Measurements from ENCODE around the gene SLC23A1. TPM values are rescaled to one million over a fixed set of nuclear protein-coding genes. Genes with fewer than 3 reads are reported as not detected.

The SLC23A1 gene
- total RNA-seq, 2 donors from 2014 or later: 5.0 to 7.0 TPM

DNA sequence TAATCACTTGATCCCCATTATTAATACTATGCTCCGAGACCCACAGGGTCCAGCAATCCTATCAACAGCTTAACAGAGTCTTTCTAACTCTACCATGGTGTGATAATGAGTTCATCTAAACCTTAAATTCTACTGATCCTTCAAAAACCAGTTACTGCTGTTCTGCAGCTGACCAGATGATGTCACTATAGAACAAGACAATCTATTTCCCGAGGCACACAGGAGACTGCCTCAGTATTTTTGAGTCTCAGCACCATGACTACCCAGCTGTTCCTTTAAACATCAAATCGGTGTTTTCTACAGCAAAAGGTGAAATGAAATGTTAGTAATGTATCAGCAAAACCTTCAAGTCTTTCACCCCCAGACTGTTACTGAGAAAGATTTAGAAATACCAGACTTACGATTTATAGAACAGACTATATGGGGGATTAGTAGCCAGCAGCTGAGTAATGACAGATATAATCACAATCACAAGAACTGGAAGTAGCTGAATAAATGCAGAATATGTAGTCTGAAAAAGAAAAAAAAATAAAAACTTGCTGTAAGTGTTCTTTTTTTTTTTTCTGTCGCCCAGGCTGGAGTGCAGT lies 39.3 kb upstream of the SLC23A1 start:
- Histone ChIP-seq H3K4me3 (no peak overlapping the region), H3K27ac (no peak overlapping the region), H3K9me3 (no peaks in the 10 kb centered on the region), H3K9ac (ENCODE audit: low read depth in 2 of 2, low read length in 2 of 2) (no peak overlapping the region), H3K4me1 (peaks cover 5% of the 10 kb centered on the region), H3K27me3 (no peaks in the 10 kb centered on the region), H3K36me3 (no peaks in the 10 kb centered on the region)
- TF ChIP-seq, protein P1, sequence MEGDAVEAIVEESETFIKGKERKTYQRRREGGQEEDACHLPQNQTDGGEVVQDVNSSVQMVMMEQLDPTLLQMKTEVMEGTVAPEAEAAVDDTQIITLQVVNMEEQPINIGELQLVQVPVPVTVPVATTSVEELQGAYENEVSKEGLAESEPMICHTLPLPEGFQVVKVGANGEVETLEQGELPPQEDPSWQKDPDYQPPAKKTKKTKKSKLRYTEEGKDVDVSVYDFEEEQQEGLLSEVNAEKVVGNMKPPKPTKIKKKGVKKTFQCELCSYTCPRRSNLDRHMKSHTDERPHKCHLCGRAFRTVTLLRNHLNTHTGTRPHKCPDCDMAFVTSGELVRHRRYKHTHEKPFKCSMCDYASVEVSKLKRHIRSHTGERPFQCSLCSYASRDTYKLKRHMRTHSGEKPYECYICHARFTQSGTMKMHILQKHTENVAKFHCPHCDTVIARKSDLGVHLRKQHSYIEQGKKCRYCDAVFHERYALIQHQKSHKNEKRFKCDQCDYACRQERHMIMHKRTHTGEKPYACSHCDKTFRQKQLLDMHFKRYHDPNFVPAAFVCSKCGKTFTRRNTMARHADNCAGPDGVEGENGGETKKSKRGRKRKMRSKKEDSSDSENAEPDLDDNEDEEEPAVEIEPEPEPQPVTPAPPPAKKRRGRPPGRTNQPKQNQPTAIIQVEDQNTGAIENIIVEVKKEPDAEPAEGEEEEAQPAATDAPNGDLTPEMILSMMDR (IDR thresholded peaks at IDR 0.05): peak; percentile 85
- DNase-seq: peak; percentile 70
- intact Hi-C loops (cut with DNase I): loop anchor here (1.0 kb wide), 1 partner anchor 91 kb away; no protein-coding TSS in a partner anchor

DNA sequence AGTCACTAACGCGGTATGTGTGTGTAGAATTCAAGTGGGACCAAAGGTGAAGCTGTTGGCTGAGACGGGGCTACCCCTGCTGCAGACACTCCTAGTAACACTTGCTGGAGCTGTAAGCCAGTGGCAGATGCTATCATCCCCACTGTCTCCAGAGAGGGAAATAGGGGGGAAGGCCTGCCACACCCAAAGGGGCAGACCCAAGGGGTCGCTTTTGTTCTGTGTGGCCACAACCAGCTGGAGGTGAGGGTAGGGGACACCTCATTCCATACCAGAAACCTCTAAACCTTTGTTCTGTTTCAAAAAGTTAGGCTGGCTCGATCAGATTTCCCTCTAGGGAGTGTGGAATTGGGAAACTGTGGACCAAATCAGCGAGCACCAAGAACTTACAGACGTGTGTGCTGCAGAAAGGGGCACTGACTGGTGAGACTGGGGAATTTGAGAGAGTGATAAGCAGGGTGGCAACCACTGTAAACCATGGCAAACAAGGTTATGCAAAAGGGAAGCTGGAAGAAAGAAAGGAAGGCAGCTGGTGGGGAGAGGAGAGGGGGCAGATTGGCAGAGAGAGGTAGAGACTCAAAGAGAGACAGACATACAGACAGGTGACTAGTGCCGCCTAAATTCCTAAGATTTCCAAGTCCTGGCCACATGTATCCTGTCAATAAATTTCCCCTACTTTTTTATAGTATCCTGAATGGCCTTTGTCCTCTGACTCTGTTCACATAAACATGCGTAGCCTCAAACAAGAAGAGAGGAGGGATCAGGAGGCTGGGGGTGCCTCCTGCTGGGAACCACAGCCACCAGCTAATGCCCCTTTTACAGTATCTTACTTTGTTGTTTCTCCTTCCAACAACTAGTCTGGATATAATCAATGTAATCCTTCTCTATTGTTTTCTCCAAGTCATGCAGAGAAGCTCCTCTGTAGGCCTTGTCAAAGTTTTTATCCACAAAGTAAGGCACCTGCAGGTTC lies 36.4 kb upstream of the SLC23A1 start:
- DNase-seq: peak; percentile 31
- intact Hi-C loops (cut with DNase I): no loop called here
- peaks cover 12% of the 10 kb centered on the region for H3K4me1 ChIP-seq
- H3K36me3 ChIP-seq: no peaks in the 10 kb centered on the region
- TF ChIP-seq, protein P1 (IDR thresholded peaks at IDR 0.05): no peak
- no peaks in the 10 kb centered on the region for H3K9me3 ChIP-seq
- peak overlapping the region in 1 of 2 donors; percentile 65 for H3K9ac ChIP-seq (ENCODE audit: low read depth in 2 of 2, low read length in 2 of 2)
- H3K4me3 ChIP-seq: no peak overlapping the region
- peak overlapping the region; percentile 58 for H3K27ac ChIP-seq
- no peaks in the 10 kb centered on the region for H3K27me3 ChIP-seq

DNA sequence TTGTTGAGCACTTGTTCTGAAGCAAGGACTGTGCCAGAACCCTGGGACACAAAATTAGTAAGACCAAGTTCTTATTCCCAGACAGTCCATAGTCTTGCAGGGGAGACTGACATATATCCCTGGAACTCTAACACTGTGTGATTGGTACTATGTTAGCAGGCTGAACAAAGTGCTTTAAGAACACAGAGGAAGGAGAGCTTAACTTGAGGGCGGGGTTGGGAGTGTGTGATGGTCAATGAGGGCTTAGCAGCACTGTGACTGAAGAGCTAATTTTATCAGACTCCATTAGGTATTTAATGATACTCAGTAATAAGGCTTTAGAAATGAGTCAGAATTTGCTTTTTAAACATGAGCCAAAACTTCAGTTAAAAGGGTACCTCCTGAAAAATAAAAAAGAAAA lies 35.7 kb upstream of the SLC23A1 start:
- H3K27me3 ChIP-seq: no peaks in the 10 kb centered on the region
- peaks cover 12% of the 10 kb centered on the region for H3K4me1 ChIP-seq
- intact Hi-C loops (cut with DNase I): no loop called here
- no peaks in the 10 kb centered on the region for H3K36me3 ChIP-seq
- H3K9me3 ChIP-seq: no peaks in the 10 kb centered on the region
- TF ChIP-seq, protein P1 (IDR thresholded peaks at IDR 0.05): no peak
- H3K27ac ChIP-seq: peak overlapping the region; percentile 58
- H3K4me3 ChIP-seq: no peak overlapping the region
- H3K9ac ChIP-seq (ENCODE audit: low read depth in 2 of 2, low read length in 2 of 2): no peak overlapping the region
- no peak for DNase-seq

DNA sequence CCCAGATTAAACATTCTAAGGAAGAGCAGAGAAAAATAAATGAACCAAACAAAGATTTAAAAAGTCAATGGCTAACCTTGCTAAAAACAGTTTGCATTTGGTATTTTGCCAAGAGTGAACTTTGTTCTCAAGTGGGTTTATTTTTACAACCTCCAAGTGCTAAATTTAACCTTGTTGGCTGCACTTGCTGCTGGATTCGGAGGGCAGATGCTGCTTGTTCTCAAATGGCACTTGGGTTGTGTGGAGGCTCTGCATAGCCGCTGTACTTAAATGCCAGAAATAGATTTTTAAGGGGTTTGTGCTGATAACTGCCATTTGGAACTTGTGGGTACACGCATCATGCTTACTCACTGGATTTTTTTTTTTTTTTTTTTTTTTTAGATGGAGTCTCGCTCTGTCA lies 34.1 kb upstream of the SLC23A1 start:
- Histone ChIP-seq H3K9ac (ENCODE audit: low read depth in 2 of 2, low read length in 2 of 2) (no peak overlapping the region), H3K27ac (no peak overlapping the region), H3K4me3 (no peak overlapping the region), H3K9me3 (no peaks in the 10 kb centered on the region), H3K27me3 (no peaks in the 10 kb centered on the region), H3K36me3 (no peaks in the 10 kb centered on the region), H3K4me1 (peaks cover 12% of the 10 kb centered on the region)
- intact Hi-C loops (cut with DNase I): no loop called here
- TF ChIP-seq, protein P1 (IDR thresholded peaks at IDR 0.05): no peak
- DNase-seq: no peak

DNA sequence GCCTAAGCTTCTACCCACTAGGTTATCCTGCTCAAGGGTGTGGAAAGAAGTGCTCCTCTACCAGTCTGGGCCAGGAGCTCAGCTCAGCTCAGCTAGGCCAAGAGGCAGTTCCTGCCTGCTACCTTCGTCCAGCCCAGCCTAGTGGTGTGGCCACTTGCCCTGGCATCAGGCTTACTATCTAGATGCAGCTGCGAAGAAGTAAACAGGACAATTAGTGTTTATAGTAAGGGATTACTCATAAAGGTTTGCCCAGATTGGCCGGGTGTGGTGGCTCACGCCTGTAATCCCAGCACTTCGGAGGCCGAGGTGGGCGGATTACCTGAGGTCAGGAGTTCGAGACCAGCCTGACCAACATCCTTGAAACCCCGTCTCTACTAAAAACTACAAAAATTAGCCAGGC lies 33.6 kb upstream of the SLC23A1 start:
- H3K4me3 ChIP-seq: no peak overlapping the region
- TF ChIP-seq, protein P1 (IDR thresholded peaks at IDR 0.05): no peak
- peaks cover 12% of the 10 kb centered on the region for H3K4me1 ChIP-seq
- no peaks in the 10 kb centered on the region for H3K9me3 ChIP-seq
- H3K36me3 ChIP-seq: no peaks in the 10 kb centered on the region
- intact Hi-C loops (cut with DNase I): no loop called here
- H3K9ac ChIP-seq (ENCODE audit: low read depth in 2 of 2, low read length in 2 of 2): no peak overlapping the region
- no peaks in the 10 kb centered on the region for H3K27me3 ChIP-seq
- no peak overlapping the region for H3K27ac ChIP-seq
- peak; percentile 52 for DNase-seq
